Measurements from ENCODE around the gene AQP1.

DNA sequence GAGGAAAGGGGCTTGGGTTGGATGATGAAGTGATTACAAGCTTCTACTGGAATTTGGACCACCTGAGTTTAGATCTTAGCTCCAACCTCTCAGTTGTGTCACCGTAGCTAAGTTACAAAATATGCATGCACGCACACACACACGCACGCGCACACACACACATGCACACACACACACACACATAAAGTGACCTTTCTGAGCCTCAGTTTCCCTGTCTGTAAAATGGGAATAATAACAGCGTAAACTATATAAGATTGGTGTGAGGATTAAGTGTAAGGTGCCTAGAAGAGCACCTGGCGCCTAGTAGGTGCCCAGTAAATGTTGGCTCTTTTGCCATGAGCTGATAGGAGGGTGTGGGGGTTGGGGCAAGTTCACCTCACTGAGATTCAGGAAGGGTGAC lies 12.6 kb upstream of the AQP1 start:
- TF ChIP-seq CTCF (IDR thresholded peaks at IDR 0.05): no peak
- TF ChIP-seq EZH2 (IDR thresholded peaks at IDR 0.05; ENCODE audit: borderline replicate concordance, insufficient read depth, low read depth, low read length, poor library complexity, severe bottlenecking): no peak
